ENCODE data around the gene VASP. TPM values are rescaled to one million over a fixed set of nuclear protein-coding genes. Genes with fewer than 3 reads are reported as not detected.

VASP gene
- total RNA-seq, 1 experiment from 2014 or later = 152 TPM

DNA sequence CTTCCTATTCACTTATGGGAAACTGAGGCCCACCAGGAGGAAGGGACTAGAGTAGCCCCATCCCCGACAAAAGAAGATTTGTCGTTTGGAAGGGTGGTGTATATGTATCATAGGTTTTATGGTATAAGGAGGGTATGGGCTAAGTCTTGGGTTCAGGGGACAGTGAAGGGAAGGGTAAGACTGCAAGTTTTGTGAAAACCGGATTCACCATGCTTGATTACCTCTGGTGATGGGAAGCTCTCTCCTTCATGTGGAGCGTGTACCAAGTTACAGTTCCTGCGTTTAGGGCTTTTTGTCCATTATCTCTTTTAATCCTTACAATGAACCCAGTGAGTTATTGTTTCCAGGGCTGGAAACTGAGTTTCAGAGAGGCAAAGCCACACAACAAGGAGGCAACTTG is 3.8 kb downstream of the VASP start:
- no peak for ATAC-seq

More for the DNA sequence above, 3.8 kb downstream of the VASP start:
- no TSS peak for BruUV-seq (replicated peaks)
- H3K27me3 ChIP-seq (ENCODE audit: insufficient read depth, low read length) = no peaks in the 10 kb centered on the region
- CTCF ChIA-PET = no interaction called here
- POLR2A ChIA-PET = no interaction called here
- no peak overlapping the region; a peak in 1 of 4 replicates for H3K4me3 ChIP-seq (replicated peaks in 1 of 2; ENCODE audit: low read depth in 1 of 2, low read length in 2 of 2)
- H3K4me2 ChIP-seq (ENCODE audit: low read length) = peak overlapping the region; percentile 73
- H3K4me1 ChIP-seq (ENCODE audit: control insufficient read depth in 1 of 2, insufficient read depth in 2 of 2, low read length in 2 of 2) = peaks cover 51 to 82% of the 10 kb centered on the region in 2 experiments
- no peaks in the 10 kb centered on the region for H3K9me3 ChIP-seq (ENCODE audit: control insufficient read depth in 1 of 2, insufficient read depth in 1 of 2, low read depth in 1 of 2, low read length in 2 of 2)
- no peak for DNase-seq (ENCODE audit: low read depth, low spot score)
- intact Hi-C loops (cut with micrococcal nuclease) = no loop called here
- H4K20me1 ChIP-seq (ENCODE audit: insufficient read depth) = no peaks in the 10 kb centered on the region; the same call in 1 of the 2 replicates
- TF ChIP-seq POLR2AphosphoS5 (IDR thresholded peaks at IDR 0.05; ENCODE audit: low read depth, low read length) (no peak), RAD21 (IDR thresholded peaks at IDR 0.05; ENCODE audit: low read depth) (no peak), REST (IDR thresholded peaks at IDR 0.05; ENCODE audit: low read depth) (no peak), JUND (IDR thresholded peaks at IDR 0.05) (no peak), ZFX (IDR thresholded peaks at IDR 0.05) (no peak), POLR2A (IDR thresholded peaks at IDR 0.05; ENCODE audit: borderline replicate concordance, extremely low read depth, insufficient read depth, insufficient read length) (no peak)
- TF ChIP-seq, protein P1, sequence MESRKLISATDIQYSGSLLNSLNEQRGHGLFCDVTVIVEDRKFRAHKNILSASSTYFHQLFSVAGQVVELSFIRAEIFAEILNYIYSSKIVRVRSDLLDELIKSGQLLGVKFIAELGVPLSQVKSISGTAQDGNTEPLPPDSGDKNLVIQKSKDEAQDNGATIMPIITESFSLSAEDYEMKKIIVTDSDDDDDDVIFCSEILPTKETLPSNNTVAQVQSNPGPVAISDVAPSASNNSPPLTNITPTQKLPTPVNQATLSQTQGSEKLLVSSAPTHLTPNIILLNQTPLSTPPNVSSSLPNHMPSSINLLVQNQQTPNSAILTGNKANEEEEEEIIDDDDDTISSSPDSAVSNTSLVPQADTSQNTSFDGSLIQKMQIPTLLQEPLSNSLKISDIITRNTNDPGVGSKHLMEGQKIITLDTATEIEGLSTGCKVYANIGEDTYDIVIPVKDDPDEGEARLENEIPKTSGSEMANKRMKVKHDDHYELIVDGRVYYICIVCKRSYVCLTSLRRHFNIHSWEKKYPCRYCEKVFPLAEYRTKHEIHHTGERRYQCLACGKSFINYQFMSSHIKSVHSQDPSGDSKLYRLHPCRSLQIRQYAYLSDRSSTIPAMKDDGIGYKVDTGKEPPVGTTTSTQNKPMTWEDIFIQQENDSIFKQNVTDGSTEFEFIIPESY (IDR thresholded peaks at IDR 0.05; ENCODE audit: extremely low read depth, insufficient replicate concordance, low read length) = no peak
- TF ChIP-seq, protein P2, sequence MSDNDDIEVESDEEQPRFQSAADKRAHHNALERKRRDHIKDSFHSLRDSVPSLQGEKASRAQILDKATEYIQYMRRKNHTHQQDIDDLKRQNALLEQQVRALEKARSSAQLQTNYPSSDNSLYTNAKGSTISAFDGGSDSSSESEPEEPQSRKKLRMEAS (IDR thresholded peaks at IDR 0.05) = no peak
- peaks cover 0 to 5% of the 10 kb centered on the region in 2 experiments; a peak in 1 of 4 replicates for H3K36me3 ChIP-seq (ENCODE audit: control insufficient read depth in 1 of 2, insufficient read depth in 2 of 2, low read length in 2 of 2)
- no peak overlapping the region for H2AFZ ChIP-seq (ENCODE audit: low read depth, low read length, poor library complexity, severe bottlenecking)
- no peak overlapping the region for H3K9ac ChIP-seq (ENCODE audit: low read length)
- RAD21 ChIA-PET (ENCODE audit: low non-redundant PET in 1 of 2, low total read pairs in 2 of 2, uncharacterized antibody in 2 of 2, unreplicated experiment in 2 of 2) = interaction anchor here in 1 of 2 experiments (0.6 kb wide), 1 partner anchor 220 kb away, joined by 9 read pairs; the partner anchor contains the start of gene FBXO46
- peaks cover 92% of the 10 kb centered on the region for H3K79me2 ChIP-seq (ENCODE audit: insufficient read depth, low read length)
- H3K9me2 ChIP-seq (ENCODE audit: insufficient read depth) = no peaks in the 10 kb centered on the region
- H3K27ac ChIP-seq (ENCODE audit: low read depth, low read length) = peak overlapping the region; percentile 50; the same call in 1 of the 2 replicates
